K562 (cell line): Measurements from ENCODE around the gene KCNT1. TPM values are rescaled to one million over a fixed set of nuclear protein-coding genes. Genes with fewer than 3 reads are reported as not detected.

Experiments used
- ATAC-seq: fragments of 200-7000 bp; cut with Tn5 transposase; 3 replicates; pipeline ENCODE4 v1.9.1; 2020; ENCODE audit warnings: moderate library complexity
- BruUV-seq: library from RNA; stranded (reverse); fragments of 400-500 nt; replicated peaks from 2 replicates; lab custom pipeline; 2021; lab: Mats Ljungman, UMichigan
- CTCF ChIA-PET: fragments of 300-600 bp; formaldehyde crosslinking; extraction: SDS; loops from one replicate; lab custom pipeline; 2021; ENCODE audit warnings: low intra/inter-chr PET ratio; lab: Yijun Ruan, JAX
- POLR2A ChIA-PET: fragments of 300-600, 350-650 bp; sonication (Branson Sonifier 250); formaldehyde crosslinking; extraction: SDS; loops from one replicate; lab custom pipeline; 2021; ENCODE audit warnings: antibody characterized with exemption, inconsistent platforms; lab: Yijun Ruan, JAX
- DNase-seq, 4 experiments: peaks; one replicate each; pipeline versions ENCODE4 v3.0.0 to v3.0.0-alpha.2; 2011 to 2018; ENCODE audit warnings: low spot score in 3 of 4, mixed read lengths in 3 of 4; ENCODE audit errors: extremely low read depth in 1 of 4
- FAIRE-seq: peaks from 2 replicates; lab custom pipeline; 2011; peaks lifted over from hg19 to GRCh38; lab: Jason Lieb, UNC
- H2AFZ ChIP-seq: 2 replicates; pipeline ENCODE4 v1.6.0; 2011; ENCODE audit warnings: low read depth, low read length, control low read depth, inconsistent platforms
- H3K27ac ChIP-seq: fragments of 200-600 bp; 3 replicates; pipeline ENCODE4 v1.8.0; 2011; ENCODE audit warnings: low read depth, mild to moderate bottlenecking, control low read depth, inconsistent platforms, low read length, moderate library complexity, mixed read lengths; ENCODE audit errors: extremely low read depth
- H3K27me3 ChIP-seq, 2 experiments: fragments of 300-600 bp in 1 of 2; 2 replicates in 1 of 2; 3 replicates in 1 of 2; pipeline versions ENCODE4 v1.6.0 to v1.8.0; 2011; ENCODE audit warnings: inconsistent platforms in 2 of 2, low read length in 2 of 2, mild to moderate bottlenecking in 1 of 2, mixed read lengths in 1 of 2, moderate library complexity in 1 of 2; ENCODE audit not compliant: control insufficient read depth in 2 of 2, insufficient read depth in 2 of 2
- H3K36me3 ChIP-seq: fragments of 300-600 bp; 3 replicates; pipeline ENCODE4 v1.8.0; 2011; ENCODE audit warnings: mild to moderate bottlenecking, low read length, inconsistent platforms; ENCODE audit not compliant: control insufficient read depth, insufficient read depth
- H3K4me1 ChIP-seq, 2 experiments: fragments of 200-600 bp in 1 of 2; replicated peaks in 1 of 2; 2 replicates in 1 of 2; 3 replicates in 1 of 2; pipeline versions ENCODE4 v1.5.1 to v1.8.0; 2011; ENCODE audit warnings: inconsistent platforms in 2 of 2, low read length in 2 of 2, mild to moderate bottlenecking in 1 of 2, mixed read lengths in 1 of 2, moderate library complexity in 1 of 2; ENCODE audit not compliant: control insufficient read depth in 2 of 2, insufficient read depth in 2 of 2
- H3K4me2 ChIP-seq: 2 replicates; pipeline ENCODE4 v1.6.1; 2011; ENCODE audit warnings: low read length, control low read depth, inconsistent platforms, mixed read lengths; ENCODE audit not compliant: insufficient read depth
- H3K4me3 ChIP-seq: fragments of 200-600 bp; sonication (generic), shearing (Covaris generic); 2 replicates; pipeline ENCODE4 v1.5.1; 2016; ENCODE audit warnings: control low read depth, inconsistent platforms
- H3K79me2 ChIP-seq: fragments of 200-600 bp; 3 replicates; pipeline ENCODE4 v1.8.0; 2011; ENCODE audit warnings: low read length, inconsistent platforms; ENCODE audit not compliant: control insufficient read depth, insufficient read depth
- H3K9ac ChIP-seq, 2 experiments: 2 replicates each; pipeline versions ENCODE4 v1.6.0 to v1.6.1; 2011; ENCODE audit warnings: low read depth in 2 of 2, low read length in 2 of 2, control low read depth in 1 of 2, inconsistent platforms in 1 of 2, mild to moderate bottlenecking in 1 of 2, mixed read lengths in 1 of 2; ENCODE audit not compliant: insufficient read depth in 1 of 2
- H3K9me1 ChIP-seq: one replicate; pipeline ENCODE4 v1.6.0; 2011; ENCODE audit warnings: inconsistent platforms, mild to moderate bottlenecking, low read length, moderate library complexity; ENCODE audit not compliant: control insufficient read depth, insufficient read depth
- H3K9me3 ChIP-seq: replicated peaks from 2 replicates; pipeline ENCODE4 v1.5.1; 2011; ENCODE audit warnings: low read depth, low read length, inconsistent platforms; ENCODE audit not compliant: control insufficient read depth, insufficient read depth
- H4K20me1 ChIP-seq: replicated peaks from 2 replicates; pipeline ENCODE4 v1.6.1; 2011; ENCODE audit warnings: low read length, inconsistent platforms, mixed read lengths; ENCODE audit not compliant: control insufficient read depth, insufficient read depth
- ARID4B ChIP-seq: sonication (generic); formaldehyde crosslinking; IDR thresholded peaks from 2 replicates; pipeline ENCODE4 v1.8.0; 2022; ENCODE audit warnings: mild to moderate bottlenecking, missing genetic modification reagents
- BRCA1 ChIP-seq, 2 experiments: fragments of 450-650 bp in 1 of 2; sonication (generic) in 1 of 2; formaldehyde crosslinking in 1 of 2; IDR thresholded peaks; 2 replicates each; pipeline versions ENCODE4 v1.5.0 to v1.6.1; 2017 to 2020; ENCODE audit warnings: mild to moderate bottlenecking in 1 of 2, missing genetic modification reagents in 1 of 2
- CBX5 ChIP-seq: IDR thresholded peaks from 2 replicates; pipeline ENCODE4 v1.6.1; 2014; ENCODE audit warnings: low read depth, borderline replicate concordance
- CTBP1 ChIP-seq: fragments of 450-650 bp; IDR thresholded peaks from 2 replicates; pipeline ENCODE4 v1.6.1; 2016; ENCODE audit warnings: borderline replicate concordance
- DDX20 ChIP-seq: fragments of 450-650 bp; IDR thresholded peaks from 2 replicates; pipeline ENCODE4 v1.6.1; 2016; ENCODE audit warnings: missing genetic modification characterization, low read depth, mild to moderate bottlenecking, missing compliant biosample characterization, moderate library complexity
- HSF4 ChIP-seq: fragments of 250-450 bp; sonication (Bioruptor Pico); IDR thresholded peaks from 2 replicates; pipeline ENCODE4 v2.1.2; 2022; ENCODE audit warnings: mild to moderate bottlenecking, moderate library complexity, borderline replicate concordance
- PHF8 ChIP-seq: fragments of 200-600 bp; sonication (generic); IDR thresholded peaks from 2 replicates; pipeline ENCODE4 v1.6.1; 2012; ENCODE audit warnings: mixed run types, mild to moderate bottlenecking, inconsistent platforms, low read length, moderate library complexity, borderline replicate concordance
- ZBTB9 ChIP-seq: fragments of 450-650 bp; formaldehyde crosslinking; IDR thresholded peaks from 2 replicates; pipeline ENCODE4 v1.4.0; 2020; ENCODE audit warnings: mild to moderate bottlenecking, moderate library complexity
- ZFX ChIP-seq: sonication (generic); formaldehyde crosslinking; IDR thresholded peaks from 2 replicates; pipeline ENCODE4 v1.8.0; 2022; ENCODE audit warnings: mild to moderate bottlenecking, missing genetic modification reagents, moderate library complexity
- ZNF507 ChIP-seq: conservative IDR thresholded peaks from 2 replicates; pipeline ENCODE4 v1.6.1; 2017; ENCODE audit warnings: missing genetic modification characterization, missing compliant biosample characterization
- ZNF699 ChIP-seq: fragments of 250-450 bp; sonication (Bioruptor Pico); IDR thresholded peaks from 2 replicates; pipeline ENCODE4 v1.8.0; 2021; ENCODE audit warnings: mild to moderate bottlenecking, moderate library complexity; ENCODE audit not compliant: insufficient replicate concordance
- ZNF75A ChIP-seq: fragments of 450-650 bp; formaldehyde crosslinking; IDR thresholded peaks from 2 replicates; pipeline ENCODE4 v1.4.0; 2020; ENCODE audit warnings: mild to moderate bottlenecking
- WGBS: fragments of 100-300 bp; shearing (Covaris generic); methylation state at CpG from one replicate; pipeline ENCODE4 v1.1.6; 2016; ENCODE audit warnings: low coverage, mixed read lengths; ENCODE audit not compliant: insufficient coverage; ENCODE audit errors: missing lambda C conversion rate; 5-methylcytosine and 5-hydroxymethylcytosine counted together
- in situ Hi-C: fragments of 300-500 bp; cut with MboI; formaldehyde crosslinking; loops from 4 replicates; pipeline ENCODE4 v1.15.0; 2018; ENCODE audit warnings: inconsistent platforms, mixed read lengths
- intact Hi-C: fragments of 100-400 bp; cut with micrococcal nuclease; formaldehyde crosslinking; loops from 2 replicates; pipeline ENCODE4 v1.14.2; 2022
- polyA plus RNA-seq, 8 experiments: library from polyadenylated mRNA; depleted of rRNA in 4 of 8; stranded (reverse) in 5 of 8; unstranded in 3 of 8; fragments of >200 nt; fragmentation: Nextera tagmentation in 2 of 8; fragmentation: Illumina TruSeq in 1 of 8; extraction: Ambion mirVana in 2 of 8; extraction: Trizol in 1 of 8; gene quantifications; 2 replicates each; pipeline versions ENCODE4 v1.2.1 to v1.2.3, GENCODE V29; 2011 to 2014; ENCODE audit warnings: inconsistent platforms in 1 of 8, missing spikeins in 1 of 8
- total RNA-seq, 7 experiments: library from RNA; depleted of rRNA in 6 of 7; stranded (reverse); fragments of >200 nt in 6 of 7; fragmentation: Illumina TruSeq in 2 of 7; extraction: Trizol in 2 of 7; gene quantifications; 2 replicates each; pipeline versions ENCODE4 v1.2.1 to v1.2.3, GENCODE V29; 2011 to 2021; ENCODE audit warnings: low replicate concordance in 1 of 7

The KCNT1 gene
- total and polyA plus RNA-seq, 9 of the 15 experiments (the other 6 are each of a cell fraction or from before 2014, with no cell fraction given), result 0.05 TPM; not detected in 8

- no peak overlapping the region for H3K9ac ChIP-seq
- H2AFZ ChIP-seq, result no peak overlapping the region
- no peak for ATAC-seq
- no TSS peak for BruUV-seq
- no peaks in the 10 kb centered on the region for H3K9me3 ChIP-seq
- in situ Hi-C loops, result no loop called here
- WGBS, result 32% methylated on average over 22 of the region's 22 CpGs
- H3K9me1 ChIP-seq, result no peaks in the 10 kb centered on the region
- POLR2A ChIA-PET, result interaction anchor here (0.6 kb wide), 1 partner anchor 538 kb away, joined by 3 read pairs; no protein-coding TSS in a partner anchor
- H3K36me3 ChIP-seq, result no peaks in the 10 kb centered on the region
- H3K4me2 ChIP-seq, result no peak overlapping the region
- no peaks in the 10 kb centered on the region for H3K79me2 ChIP-seq
- no peak overlapping the region for H3K27ac ChIP-seq
- TF ChIP-seq DDX20 (tag) (no peak), CBX5 (no peak), ZBTB9 (CRISPR knock-in tag) (no peak), HSF4 (CRISPR knock-in tag) (no peak), PHF8 (no peak), ZNF507 (tag) (no peak), ZNF699 (CRISPR knock-in tag) (no peak), ZNF75A (CRISPR knock-in tag) (no peak), ARID4B (CRISPR knock-in tag) (no peak), CTBP1 (no peak), ZFX (CRISPR knock-in tag) (no peak), BRCA1 (IDR thresholded peaks at IDR 0.05) (no peak), BRCA1 (CRISPR knock-in tag; IDR thresholded peaks at IDR 0.05) (no peak)
- no peak for FAIRE-seq
- H3K4me3 ChIP-seq, result no peak overlapping the region
- no peak for DNase-seq
- peaks cover 3% of the 10 kb centered on the region for H4K20me1 ChIP-seq
- intact Hi-C loops, result no loop called here
- CTCF ChIA-PET, result no interaction called here
- peaks cover 45 to 86% of the 10 kb centered on the region in 2 experiments for H3K27me3 ChIP-seq
- no peaks in the 10 kb centered on the region for H3K4me1 ChIP-seq
These were observed 41.6 kb upstream of the KCNT1 start for GRCh38 chr9:135660407-135660806.
